GM12878 (cell line): Measurements from ENCODE around the gene INTS2. TPM values are rescaled to one million over a fixed set of nuclear protein-coding genes. Genes with fewer than 3 reads are reported as not detected.

Experiments
- ATAC-seq: fragments of 200-7000 bp; cut with Tn5 transposase; 3 replicates; pipeline ENCODE4 v1.9.1; 2020; ENCODE audit warnings: mild to moderate bottlenecking, moderate library complexity
- BruUV-seq: library from RNA; stranded (reverse); fragments of 400-500 nt; replicated peaks from 2 replicates; lab custom pipeline; 2021; lab: Mats Ljungman, UMichigan
- CTCF ChIA-PET: fragments of 300-600 bp; sonication (Branson Sonifier 250); formaldehyde crosslinking; extraction: SDS; loops from one replicate; lab custom pipeline; 2021; ENCODE audit warnings: inconsistent platforms; lab: Yijun Ruan, JAX
- POLR2A ChIA-PET: fragments of 350-600 bp; formaldehyde crosslinking; extraction: SDS; loops from one replicate; lab custom pipeline; 2021; ENCODE audit warnings: inconsistent platforms; lab: Charles Lee
- RAD21 ChIA-PET: fragments of 300-600 bp; sonication (Branson Sonifier 250); formaldehyde crosslinking; loops from one replicate; lab custom pipeline; 2023; ENCODE audit warnings: antibody characterized with exemption; ENCODE audit not compliant: unreplicated experiment; lab: Charles Lee
- SMC1A ChIA-PET: fragments of 300-600 bp; sonication (Branson Sonifier 250); formaldehyde crosslinking; loops from one replicate; lab custom pipeline; 2023; ENCODE audit not compliant: unreplicated experiment, uncharacterized antibody; lab: Charles Lee
- DNase-seq: peaks from one replicate; pipeline ENCODE4 v3.0.0-alpha.2; 2011; ENCODE audit warnings: low read depth, low spot score
- FAIRE-seq: peaks from 3 replicates; lab custom pipeline; 2011; peaks lifted over from hg19 to GRCh38; lab: Jason Lieb, UNC
- H2AFZ ChIP-seq: 2 replicates; pipeline ENCODE4 v1.6.0; 2011; ENCODE audit warnings: low read depth, low read length, control low read depth; ENCODE audit not compliant: control insufficient read depth
- H3K27ac ChIP-seq: 2 replicates; pipeline ENCODE4 v1.5.1; 2011; ENCODE audit warnings: control low read depth; ENCODE audit not compliant: control insufficient read depth, insufficient read depth
- H3K27me3 ChIP-seq, 2 experiments: replicated peaks in 1 of 2; 2 replicates each; pipeline versions ENCODE4 v1.6.0 to v1.6.1; 2011; ENCODE audit warnings: low read length in 1 of 2; ENCODE audit not compliant: control insufficient read depth in 2 of 2, insufficient read depth in 2 of 2
- H3K36me3 ChIP-seq, 2 experiments: 2 replicates each; pipeline ENCODE4 v1.5.1; 2011; ENCODE audit warnings: low read length in 1 of 2; ENCODE audit not compliant: control insufficient read depth in 2 of 2, insufficient read depth in 2 of 2
- H3K4me1 ChIP-seq: 2 replicates; pipeline ENCODE4 v1.6.1; 2011; ENCODE audit warnings: mild to moderate bottlenecking, low read length, moderate library complexity, mixed read lengths; ENCODE audit not compliant: control insufficient read depth, insufficient read depth
- H3K4me2 ChIP-seq: 2 replicates; pipeline ENCODE4 v1.6.0; 2011; ENCODE audit warnings: control low read depth; ENCODE audit not compliant: control insufficient read depth, insufficient read depth
- H3K4me3 ChIP-seq: fragments of 200-600 bp; sonication (generic); 2 replicates; pipeline ENCODE4 v1.5.1; 2016
- H3K79me2 ChIP-seq: 2 replicates; pipeline ENCODE4 v1.6.0; 2011; ENCODE audit warnings: low read length; ENCODE audit not compliant: control insufficient read depth, insufficient read depth
- H3K9ac ChIP-seq: 2 replicates; pipeline ENCODE4 v1.8.0; 2011; ENCODE audit warnings: low read length, control low read depth, mixed read lengths; ENCODE audit not compliant: control insufficient read depth, insufficient read depth
- H3K9me3 ChIP-seq: replicated peaks from 3 replicates; pipeline ENCODE4 v1.5.1; 2011; ENCODE audit warnings: mild to moderate bottlenecking, low read length; ENCODE audit not compliant: control insufficient read depth, insufficient read depth
- H4K20me1 ChIP-seq: 2 replicates; pipeline ENCODE4 v1.6.0; 2011; ENCODE audit not compliant: control insufficient read depth, insufficient read depth
- BCL3 ChIP-seq: IDR thresholded peaks from 2 replicates; pipeline ENCODE4 v1.6.1; 2011; ENCODE audit warnings: borderline replicate concordance, low read depth, mild to moderate bottlenecking, moderate library complexity, low read length; ENCODE audit not compliant: insufficient read depth, poor library complexity, severe bottlenecking
- BCLAF1 ChIP-seq: fragments of 450-650 bp; IDR thresholded peaks from 2 replicates; pipeline ENCODE4 v1.6.1; 2017; ENCODE audit warnings: antibody characterized with exemption, mild to moderate bottlenecking, moderate library complexity
- GABPA ChIP-seq: IDR thresholded peaks from 2 replicates; pipeline ENCODE4 v1.6.1; 2014; ENCODE audit warnings: antibody characterized with exemption, low read depth, mild to moderate bottlenecking, inconsistent platforms
- KLF5 ChIP-seq: fragments of 450-650 bp; IDR thresholded peaks from 2 replicates; pipeline ENCODE4 v1.6.1; 2014; ENCODE audit warnings: mild to moderate bottlenecking; ENCODE audit not compliant: partially characterized antibody
- MXI1 ChIP-seq: fragments of 150-350 bp; IDR thresholded peaks from 2 replicates; pipeline ENCODE4 v1.6.1; 2011; ENCODE audit warnings: low read depth, mild to moderate bottlenecking, inconsistent platforms, low read length, improper control_type of control experiment
- NFXL1 ChIP-seq: fragments of 450-650 bp; IDR thresholded peaks from 2 replicates; pipeline ENCODE4 v1.6.1; 2017; ENCODE audit warnings: antibody characterized with exemption, mild to moderate bottlenecking, borderline replicate concordance
- SIN3A ChIP-seq: IDR thresholded peaks from 2 replicates; pipeline ENCODE4 v1.6.1; 2012; ENCODE audit warnings: low read depth, low read length, improper control_type of control experiment
- SMARCA5 ChIP-seq: fragments of 450-650 bp; IDR thresholded peaks from 2 replicates; pipeline ENCODE4 v1.6.1; 2017; ENCODE audit warnings: mild to moderate bottlenecking
- TBL1XR1 ChIP-seq: IDR thresholded peaks from 2 replicates; pipeline ENCODE4 v1.6.1; 2012; ENCODE audit warnings: low read depth, low read length, improper control_type of control experiment
- YBX1 ChIP-seq: fragments of 450-650 bp; IDR thresholded peaks from 2 replicates; pipeline ENCODE4 v1.6.1; 2016; ENCODE audit warnings: antibody characterized with exemption
- ZBTB11 ChIP-seq: fragments of 450-650 bp; formaldehyde crosslinking; IDR thresholded peaks from 2 replicates; pipeline ENCODE4 v1.5.0; 2022; ENCODE audit warnings: mild to moderate bottlenecking, missing genetic modification characterization
- ZNF592 ChIP-seq: fragments of 450-650 bp; IDR thresholded peaks from 2 replicates; pipeline ENCODE4 v1.6.1; 2017; ENCODE audit warnings: mild to moderate bottlenecking, moderate library complexity
- WGBS: methylation state at CpG from one replicate; pipeline ENCODE4 v1.1.6; 2016; ENCODE audit warnings: low lambda C conversion rate; ENCODE audit not compliant: insufficient replicate concordance, insufficient coverage; ENCODE audit errors: missing lambda C conversion rate; 5-methylcytosine and 5-hydroxymethylcytosine counted together
- in situ Hi-C: fragments of 300-500 bp; cut with MboI; formaldehyde crosslinking; loops from 9 replicates; pipeline ENCODE4 v1.14.3; 2018; ENCODE audit warnings: mixed read lengths
- intact Hi-C: fragments of 100-400 bp; cut with micrococcal nuclease; formaldehyde crosslinking; loops from one replicate; pipeline ENCODE4 v1.14.2; 2022; ENCODE audit not compliant: unreplicated experiment
- polyA plus RNA-seq, 11 experiments: library from polyadenylated mRNA; depleted of rRNA in 4 of 11; unstranded in 6 of 11; stranded (reverse) in 5 of 11; fragments of >200 nt; fragmentation: Nextera tagmentation in 4 of 11; fragmentation: Illumina TruSeq in 1 of 11; extraction: Ambion mirVana in 4 of 11; extraction: Trizol in 1 of 11; gene quantifications; 1 replicate in 1 of 11; 2 replicates in 10 of 11; pipeline versions ENCODE4 v1.2.1 to v1.2.3, GENCODE V29; 2011 to 2016; ENCODE audit warnings: inconsistent platforms in 2 of 11, missing spikeins in 2 of 11, low read depth in 1 of 11
- total RNA-seq, 4 experiments: library from RNA; depleted of rRNA in 3 of 4; stranded (reverse); fragments of >200 nt in 3 of 4; fragmentation: Illumina TruSeq in 1 of 4; extraction: Trizol in 1 of 4; gene quantifications; 2 replicates each; pipeline versions ENCODE4 v1.2.1 to v1.2.3, GENCODE V29; 2013 to 2021

INTS2 gene
- total and polyA plus RNA-seq, 10 of the 15 experiments (the other 5 are each of a cell fraction or from before 2014, with no cell fraction given), result 2.8 to 22.2 (median 11.6) TPM

- ChIA-PET CTCF (interaction anchor here (0.8 to 1.1 kb wide), 4 partner anchors 11 to 237 kb away, joined by 3 to 4 read pairs (median 4); partner anchors contain the start of gene BRIP1), SMC1A (interaction anchor here (1.0 to 1.9 kb wide), 2 partner anchors 11 to 238 kb away, joined by 4 to 21 read pairs; partner anchors contain the start of gene BRIP1), POLR2A (no interaction called here), RAD21 (interaction anchor here (0.6 to 2.0 kb wide), 3 partner anchors 18 to 235 kb away, joined by 4 to 7 read pairs (median 6); no protein-coding TSS in a partner anchor)
- H3K9ac ChIP-seq, result no peak overlapping the region
- no peaks in the 10 kb centered on the region for H3K79me2 ChIP-seq
- H2AFZ ChIP-seq, result no peak overlapping the region
- H3K4me2 ChIP-seq, result no peak overlapping the region
- 95% methylated on average over 2 of the region's 2 CpGs for whole genome bisulfite sequencing
- in situ Hi-C loops, result no loop called here
- no TSS peak for BruUV-seq
- H3K4me1 ChIP-seq, result no peaks in the 10 kb centered on the region
- peaks cover 3 to 15% of the 10 kb centered on the region in 2 experiments for H3K36me3 ChIP-seq
- no peaks in the 10 kb centered on the region for H3K9me3 ChIP-seq
- FAIRE-seq (no peak), DNase-seq (no peak), ATAC-seq (no peak)
- no peaks in the 10 kb centered on the region for H4K20me1 ChIP-seq
- no peaks in the 10 kb centered on the region for H3K27me3 ChIP-seq
- no peak overlapping the region for H3K4me3 ChIP-seq
- intact Hi-C loops, result no loop called here
- no peak overlapping the region for H3K27ac ChIP-seq
- no peak for TF ChIP-seq YBX1
- no peak for TF ChIP-seq GABPA
- TF ChIP-seq TBL1XR1, result no peak
- TF ChIP-seq KLF5, result no peak
- no peak for TF ChIP-seq ZBTB11 (CRISPR knock-in tag)
- no peak for TF ChIP-seq SMARCA5
- no peak for TF ChIP-seq NFXL1
- no peak for TF ChIP-seq BCLAF1
- TF ChIP-seq BCL3, result no peak
- no peak for TF ChIP-seq MXI1
- TF ChIP-seq ZNF592, result no peak
- no peak for TF ChIP-seq SIN3A
Measured at GRCh38 chr17:61874075-61874474, 53.7 kb downstream of the INTS2 start.
